IMR-90 (cell line): ENCODE measurements around the gene ADCK2. TPM values are rescaled to one million over a fixed set of nuclear protein-coding genes. Genes with fewer than 3 reads are reported as not detected.

ENCODE experiments used
- ATAC-seq: fragments of 200-7000 bp; cut with Tn5 transposase; 2 replicates; pipeline ENCODE4 v1.9.1; 2020; ENCODE audit warnings: low read depth, mild to moderate bottlenecking, moderate library complexity
- BruUV-seq: library from RNA; stranded (reverse); fragments of 400-500 nt; replicated peaks from 2 replicates; lab custom pipeline; 2021; lab: Mats Ljungman, UMichigan
- CTCF ChIA-PET: fragments of 300-600 bp; formaldehyde crosslinking; extraction: SDS; loops from one replicate; lab custom pipeline; 2021; ENCODE audit warnings: antibody characterized with exemption; lab: Yijun Ruan, JAX
- POLR2A ChIA-PET: fragments of 300-600 bp; sonication (Branson Sonifier 250); formaldehyde crosslinking; loops from one replicate; lab custom pipeline; 2022; ENCODE audit warnings: antibody characterized with exemption; ENCODE audit not compliant: unreplicated experiment; lab: Charles Lee
- DNase-seq: peaks from one replicate; pipeline ENCODE4 v3.0.0; 2013
- H2AFZ ChIP-seq: replicated peaks from 2 replicates; pipeline ENCODE3; 2013; ENCODE audit warnings: low read length, mild to moderate bottlenecking; ENCODE audit not compliant: poor library complexity
- H2AK5ac ChIP-seq: 2 replicates; pipeline ENCODE4 v1.6.1; 2013; ENCODE audit warnings: low read depth, low read length, inconsistent platforms
- H2AK9ac ChIP-seq: replicated peaks from 2 replicates; pipeline ENCODE3; 2013; ENCODE audit warnings: mild to moderate bottlenecking, low read depth, low read length, moderate library complexity; ENCODE audit not compliant: poor library complexity
- H2BK120ac ChIP-seq: 2 replicates; pipeline ENCODE4 v1.6.1; 2013; ENCODE audit warnings: low read depth, low read length, inconsistent platforms
- H2BK15ac ChIP-seq: 3 replicates; pipeline ENCODE4 v1.6.1; 2013; ENCODE audit warnings: low read depth, low read length, inconsistent platforms
- H2BK20ac ChIP-seq: 2 replicates; pipeline ENCODE4 v1.6.1; 2013; ENCODE audit warnings: low read depth, mild to moderate bottlenecking, inconsistent platforms, low read length, moderate library complexity
- H2BK5ac ChIP-seq: 2 replicates; pipeline ENCODE4 v1.6.1; 2013; ENCODE audit warnings: mild to moderate bottlenecking, low read depth, low read length, inconsistent platforms; ENCODE audit not compliant: poor library complexity, severe bottlenecking
- H3K14ac ChIP-seq: replicated peaks from 2 replicates; pipeline ENCODE4 v1.6.1; 2013; ENCODE audit warnings: low read depth, low read length, inconsistent platforms
- H3K18ac ChIP-seq: 2 replicates; pipeline ENCODE4 v1.6.1; 2013; ENCODE audit warnings: low read depth, low read length, control low read depth
- H3K23ac ChIP-seq: 2 replicates; pipeline ENCODE4 v1.6.1; 2013; ENCODE audit warnings: low read depth, low read length, inconsistent platforms
- H3K27ac ChIP-seq: 2 replicates; pipeline ENCODE4 v1.5.1; 2013; ENCODE audit warnings: mild to moderate bottlenecking, control low read depth, low read length; ENCODE audit not compliant: insufficient read depth
- H3K27me3 ChIP-seq: 2 replicates; pipeline ENCODE4 v1.6.1; 2013; ENCODE audit warnings: low read length; ENCODE audit not compliant: control insufficient read depth, insufficient read depth
- H3K36me3 ChIP-seq: 2 replicates; pipeline ENCODE4 v1.6.1; 2013; ENCODE audit warnings: low read length, mixed read lengths; ENCODE audit not compliant: control insufficient read depth, insufficient read depth
- H3K4ac ChIP-seq: 2 replicates; pipeline ENCODE4 v1.6.1; 2013; ENCODE audit warnings: low read depth, low read length, inconsistent platforms
- H3K4me1 ChIP-seq: 2 replicates; pipeline ENCODE4 v1.6.1; 2013; ENCODE audit warnings: low read length, mixed read lengths; ENCODE audit not compliant: control insufficient read depth, insufficient read depth
- H3K4me2 ChIP-seq: 2 replicates; pipeline ENCODE4 v1.6.1; 2013; ENCODE audit warnings: low read depth, mild to moderate bottlenecking, control low read depth, low read length, moderate library complexity
- H3K4me3 ChIP-seq: 2 replicates; pipeline ENCODE4 v1.5.1; 2013; ENCODE audit warnings: low read depth, mild to moderate bottlenecking, control low read depth, low read length, moderate library complexity; ENCODE audit not compliant: insufficient read depth
- H3K56ac ChIP-seq: 2 replicates; pipeline ENCODE4 v1.6.1; 2013; ENCODE audit warnings: low read length, inconsistent platforms; ENCODE audit not compliant: insufficient read depth; ENCODE audit errors: extremely low read depth
- H3K79me1 ChIP-seq, 2 experiments: 2 replicates each; pipeline ENCODE4 v1.6.1; 2013; ENCODE audit warnings: low read length in 2 of 2, inconsistent platforms in 1 of 2, low read depth in 1 of 2
- H3K9ac ChIP-seq: 2 replicates; pipeline ENCODE4 v1.6.1; 2013; ENCODE audit warnings: low read depth, low read length, control low read depth
- H3K9me1 ChIP-seq: 2 replicates; pipeline ENCODE4 v1.6.1; 2013; ENCODE audit warnings: low read length, inconsistent platforms; ENCODE audit not compliant: insufficient read depth
- H3K9me3 ChIP-seq: 2 replicates; pipeline ENCODE4 v1.6.1; 2013; ENCODE audit warnings: low read length; ENCODE audit not compliant: control insufficient read depth, insufficient read depth
- H4K20me1 ChIP-seq: 2 replicates; pipeline ENCODE4 v1.6.1; 2013; ENCODE audit warnings: low read length, inconsistent platforms; ENCODE audit not compliant: insufficient read depth
- H4K5ac ChIP-seq: 2 replicates; pipeline ENCODE4 v1.6.1; 2013; ENCODE audit warnings: mild to moderate bottlenecking, low read depth, low read length, control low read depth
- H4K8ac ChIP-seq, 2 experiments: 2 replicates each; pipeline ENCODE4 v1.6.1; 2013; ENCODE audit warnings: low read depth in 2 of 2, low read length in 2 of 2, control low read depth in 1 of 2, inconsistent platforms in 1 of 2
- H4K91ac ChIP-seq: 2 replicates; pipeline ENCODE4 v1.6.1; 2013; ENCODE audit warnings: low read depth, low read length, inconsistent platforms; ENCODE audit not compliant: insufficient read depth
- BHLHE40 ChIP-seq: fragments of 150-350 bp; IDR thresholded peaks from 2 replicates; pipeline ENCODE4 v1.6.1; 2016; ENCODE audit warnings: mild to moderate bottlenecking, low read depth, low read length
- CHD1 ChIP-seq: IDR thresholded peaks from 2 replicates; pipeline ENCODE4 v1.6.1; 2012; ENCODE audit warnings: low read depth, low read length, improper control_type of control experiment
- CTCF ChIP-seq: conservative IDR thresholded peaks from 2 replicates; pipeline ENCODE4 v1.5.1; 2012; ENCODE audit warnings: mild to moderate bottlenecking, low read depth, low read length, improper control_type of control experiment
- FOS ChIP-seq: fragments of 150-350 bp; IDR thresholded peaks from 2 replicates; pipeline ENCODE4 v1.6.1; 2016; ENCODE audit warnings: low read depth, low read length
- MAFK ChIP-seq: IDR thresholded peaks from 2 replicates; pipeline ENCODE4 v1.6.1; 2012; ENCODE audit warnings: low read depth, low read length, improper control_type of control experiment
- MAZ ChIP-seq: IDR thresholded peaks from 2 replicates; pipeline ENCODE4 v1.6.1; 2012; ENCODE audit warnings: low read depth, mild to moderate bottlenecking, low read length, improper control_type of control experiment, moderate library complexity, borderline replicate concordance
- MXI1 ChIP-seq: IDR thresholded peaks from 2 replicates; pipeline ENCODE4 v1.6.1; 2012; ENCODE audit warnings: low read depth, mild to moderate bottlenecking, low read length, moderate library complexity, borderline replicate concordance
- NFE2L2 ChIP-seq: fragments of 150-350 bp; IDR thresholded peaks from 2 replicates; pipeline ENCODE4 v1.6.1; 2016; ENCODE audit warnings: low read depth, mild to moderate bottlenecking, low read length
- RAD21 ChIP-seq: IDR thresholded peaks from 2 replicates; pipeline ENCODE4 v1.6.1; 2012; ENCODE audit warnings: low read length, improper control_type of control experiment
- RCOR1 ChIP-seq: IDR thresholded peaks from 2 replicates; pipeline ENCODE4 v1.6.1; 2012; ENCODE audit warnings: mild to moderate bottlenecking, low read length, improper control_type of control experiment; ENCODE audit not compliant: insufficient replicate concordance
- RFX5 ChIP-seq: IDR thresholded peaks from 2 replicates; pipeline ENCODE4 v1.8.0; 2012; ENCODE audit warnings: low read depth, mild to moderate bottlenecking, low read length, moderate library complexity
- SMC3 ChIP-seq: fragments of 150-350 bp; IDR thresholded peaks from 2 replicates; pipeline ENCODE4 v1.6.1; 2016; ENCODE audit warnings: low read depth, mild to moderate bottlenecking, antibody characterized with exemption, low read length, moderate library complexity
- WGBS, 2 experiments: methylation state at CpG; one replicate each; pipeline versions ENCODE4 v1.1.5 to v1.1.7; 2013; ENCODE audit warnings: missing lambda C conversion rate in 2 of 2; ENCODE audit not compliant: insufficient read length in 1 of 2; ENCODE audit errors: extremely low coverage in 2 of 2; 5-methylcytosine and 5-hydroxymethylcytosine counted together
- dilution Hi-C: fragments of 300-500 bp; cut with HindIII; formaldehyde crosslinking; loops from one replicate; pipeline ENCODE4 v1.14.3; 2018; ENCODE audit warnings: low sequenced_read_pairs; ENCODE audit not compliant: unreplicated experiment
- in situ Hi-C: fragments of 300-500 bp; cut with MboI; formaldehyde crosslinking; loops from 3 replicates; pipeline ENCODE4 v1.14.3; 2019; ENCODE audit warnings: low sequenced_read_pairs, inconsistent platforms, mixed read lengths
- intact Hi-C: fragments of 100-400 bp; cut with micrococcal nuclease; formaldehyde crosslinking; loops from 2 replicates; pipeline ENCODE4 v1.10.0; 2022
- polyA plus RNA-seq, 3 experiments: library from polyadenylated mRNA; depleted of rRNA; stranded (reverse); fragments of >200 nt; gene quantifications; 2 replicates each; pipeline ENCODE4 v1.2.3, GENCODE V29; 2012; ENCODE audit warnings: low replicate concordance in 1 of 3
- total RNA-seq: library from RNA; depleted of rRNA; stranded (reverse); fragments of >200 nt; gene quantifications from 2 replicates; pipeline ENCODE4 v1.2.3, GENCODE V29; 2012
- TF ChIP-seq, protein P1 (sequence below): fragments of 150-350 bp; IDR thresholded peaks from 2 replicates; pipeline ENCODE4 v1.6.1; 2017; ENCODE audit warnings: mild to moderate bottlenecking, antibody characterized with exemption, low read length, low read depth

The ADCK2 gene
- total and polyA plus RNA-seq, 2 of the 4 experiments (the other 2 are of a cell fraction), result 7.1 to 10.0 TPM

GRCh38 chr7:140674899-140675701 lies 2.4 kb downstream of the ADCK2 start:
- POLR2A ChIA-PET, result no interaction called here
- WGBS, 2 experiments, result 95% methylated on average over 4 of the region's 8 CpGs; no CpG with 5 or more reads in 1 of the 2 experiments
- H4K20me1 ChIP-seq, result no peaks in the 10 kb centered on the region
- ATAC-seq, result peak; percentile 40
- CTCF ChIA-PET, result interaction anchor here (0.6 to 1.2 kb wide), 2 partner anchors 337 to 863 kb away, joined by 3 to 7 read pairs; no protein-coding TSS in a partner anchor
- H3K23ac ChIP-seq, result no peak overlapping the region
- no peak overlapping the region for H3K4me2 ChIP-seq
- no peak overlapping the region for H2BK15ac ChIP-seq
- H3K18ac ChIP-seq, result no peak overlapping the region
- no TSS peak for BruUV-seq
- no peak overlapping the region for H4K91ac ChIP-seq
- H2BK20ac ChIP-seq, result no peak overlapping the region
- H3K4me1 ChIP-seq, result 0 out of 2 replicates have a peak, but pooled peaks cover 2% of the 10 kb centered on the region
- peak; percentile 57 for DNase-seq
- H2AK9ac ChIP-seq, result no peak overlapping the region
- H4K5ac ChIP-seq, result no peak overlapping the region
- H4K8ac ChIP-seq, result no peak overlapping the region
- dilution Hi-C loops (no loop called here), in situ Hi-C loops (no loop called here), intact Hi-C loops (loop anchor here (1.0 to 5.0 kb wide), 3 partner anchors 339 to 977 kb away; partner anchors contain the start of gene MRPS33)
- no peak overlapping the region for H3K4ac ChIP-seq
- no peak overlapping the region for H2AFZ ChIP-seq
- H2BK5ac ChIP-seq, result no peak overlapping the region
- H3K4me3 ChIP-seq, result no peak overlapping the region
- TF ChIP-seq RAD21 (peak; percentile 57), MAFK (peak; percentile 86), BHLHE40 (no peak), RFX5 (no peak), CTCF (peak; percentile 52), MXI1 (no peak), MAZ (no peak), NFE2L2 (no peak), FOS (no peak), SMC3 (peak; percentile 25; the same call in 1 of the 2 replicates), CHD1 (no peak), RCOR1 (no peak)
- TF ChIP-seq, protein P1, sequence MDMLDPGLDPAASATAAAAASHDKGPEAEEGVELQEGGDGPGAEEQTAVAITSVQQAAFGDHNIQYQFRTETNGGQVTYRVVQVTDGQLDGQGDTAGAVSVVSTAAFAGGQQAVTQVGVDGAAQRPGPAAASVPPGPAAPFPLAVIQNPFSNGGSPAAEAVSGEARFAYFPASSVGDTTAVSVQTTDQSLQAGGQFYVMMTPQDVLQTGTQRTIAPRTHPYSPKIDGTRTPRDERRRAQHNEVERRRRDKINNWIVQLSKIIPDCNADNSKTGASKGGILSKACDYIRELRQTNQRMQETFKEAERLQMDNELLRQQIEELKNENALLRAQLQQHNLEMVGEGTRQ, result no peak
- 0 out of 2 replicates have a peak, but pooled peaks cover 2% of the 10 kb centered on the region for H3K36me3 ChIP-seq
- H3K27ac ChIP-seq, result no peak overlapping the region
- no peaks in the 10 kb centered on the region for H3K9me3 ChIP-seq
- H3K9me1 ChIP-seq, result peaks cover 4% of the 10 kb centered on the region; the same call in 1 of the 2 replicates
- H2AK5ac ChIP-seq, result no peak overlapping the region
- H2BK120ac ChIP-seq, result no peak overlapping the region
- no peak overlapping the region for H3K56ac ChIP-seq
- H3K14ac ChIP-seq, result no peak overlapping the region
- H3K79me1 ChIP-seq, result peaks cover 4 to 6% of the 10 kb centered on the region in 2 experiments; a peak in 1 of 4 replicates
- peaks cover 6% of the 10 kb centered on the region; the same call in 1 of the 2 replicates for H3K27me3 ChIP-seq
- no peak overlapping the region for H3K9ac ChIP-seq
